Effector CD4-positive, alpha-beta T cell (primary cell): Measurements from ENCODE around the gene MRTFB.
"Not testable (repeated sequence)": the region's sequence is repeated elsewhere in the genome, so short reads cannot be mapped to it uniquely, and the experiment has no call there.

ENCODE experiments used
- DNase-seq: peaks from one replicate; pipeline ENCODE4 v3.0.0-alpha.2; 2020

The MRTFB gene

GRCh38 chr16:14140923-14141322 is 69.8 kb downstream of the MRTFB start:
- DNase-seq = no peak

GRCh38 chr16:14146445-14146844 is 75.3 kb downstream of the MRTFB start:
- DNase-seq = no peak

- no peak for DNase-seq
Measured at GRCh38 chr16:14148016-14148415, 76.9 kb downstream of the MRTFB start.

DNA sequence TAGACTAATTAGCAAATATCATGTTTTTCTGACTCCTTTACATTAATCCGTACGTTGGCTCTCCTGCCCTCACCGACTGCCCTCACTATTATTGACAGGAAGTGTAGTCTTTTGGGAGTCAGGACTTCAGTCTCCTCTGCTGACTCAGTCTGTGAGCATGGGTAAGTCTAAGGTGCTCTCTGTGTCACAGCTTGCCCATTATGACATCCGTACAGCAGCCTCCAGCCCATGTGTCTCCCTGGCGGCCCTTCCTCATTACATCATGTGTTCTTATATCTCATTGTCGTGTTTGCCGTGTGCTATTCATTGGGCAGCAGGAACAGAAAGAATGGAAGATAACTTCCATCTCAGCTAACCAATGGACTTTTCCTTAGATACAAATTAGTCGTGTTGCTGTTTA is 77.5 kb downstream of the MRTFB start:
- DNase-seq = no peak

DNA sequence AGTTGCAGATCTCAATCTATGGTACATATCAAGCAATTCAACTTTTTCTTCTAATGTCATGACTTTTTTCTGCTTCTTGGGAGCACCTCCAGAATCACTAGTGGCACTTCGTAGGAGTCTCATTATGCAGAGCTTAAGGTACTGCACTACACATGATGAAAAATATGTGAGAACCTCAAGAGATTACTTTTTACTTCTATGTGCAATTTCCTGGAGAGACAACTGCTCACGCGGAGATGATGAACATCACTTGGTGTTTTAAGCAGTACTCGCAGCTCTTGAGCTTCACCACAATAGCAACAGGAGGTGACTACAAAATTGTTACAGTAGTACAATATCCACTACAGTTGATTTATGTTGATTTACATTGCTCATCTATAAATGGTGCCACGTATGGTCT is 79.7 kb downstream of the MRTFB start:
- DNase-seq = no peak

GRCh38 chr16:14151256-14152030 is 80.3 kb downstream of the MRTFB start:
- DNase-seq = no peak

DNA sequence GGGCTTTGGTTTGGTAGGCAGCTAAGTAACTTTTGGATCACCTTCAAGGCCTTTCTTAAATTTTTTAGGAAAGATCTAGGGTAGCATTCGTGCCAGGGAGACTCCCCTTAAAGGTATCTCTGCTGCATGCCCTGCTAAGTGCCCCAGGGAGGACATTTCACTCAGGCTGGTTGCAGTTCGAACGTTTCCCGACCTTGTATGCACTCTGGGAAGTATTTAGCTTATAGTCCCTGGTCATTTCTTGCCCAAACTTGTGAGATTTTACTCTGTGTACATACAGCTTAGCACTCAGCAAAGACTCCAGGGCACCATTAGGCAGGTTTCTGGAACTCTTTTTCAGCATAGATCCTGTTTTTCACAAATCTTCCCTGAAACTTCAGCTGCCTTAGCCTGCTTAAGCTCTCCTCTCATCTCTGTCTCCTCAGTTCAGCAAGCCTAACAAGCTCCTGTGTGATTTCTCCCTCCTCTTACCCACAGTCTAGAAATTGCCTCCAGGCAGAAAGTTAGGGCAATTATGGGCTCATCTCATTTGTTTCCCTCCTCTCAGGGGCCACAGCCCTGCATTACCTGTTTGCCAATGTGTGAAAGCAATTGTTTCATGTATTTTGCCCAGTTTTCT is 84.6 kb downstream of the MRTFB start:
- DNase-seq = no peak

DNA sequence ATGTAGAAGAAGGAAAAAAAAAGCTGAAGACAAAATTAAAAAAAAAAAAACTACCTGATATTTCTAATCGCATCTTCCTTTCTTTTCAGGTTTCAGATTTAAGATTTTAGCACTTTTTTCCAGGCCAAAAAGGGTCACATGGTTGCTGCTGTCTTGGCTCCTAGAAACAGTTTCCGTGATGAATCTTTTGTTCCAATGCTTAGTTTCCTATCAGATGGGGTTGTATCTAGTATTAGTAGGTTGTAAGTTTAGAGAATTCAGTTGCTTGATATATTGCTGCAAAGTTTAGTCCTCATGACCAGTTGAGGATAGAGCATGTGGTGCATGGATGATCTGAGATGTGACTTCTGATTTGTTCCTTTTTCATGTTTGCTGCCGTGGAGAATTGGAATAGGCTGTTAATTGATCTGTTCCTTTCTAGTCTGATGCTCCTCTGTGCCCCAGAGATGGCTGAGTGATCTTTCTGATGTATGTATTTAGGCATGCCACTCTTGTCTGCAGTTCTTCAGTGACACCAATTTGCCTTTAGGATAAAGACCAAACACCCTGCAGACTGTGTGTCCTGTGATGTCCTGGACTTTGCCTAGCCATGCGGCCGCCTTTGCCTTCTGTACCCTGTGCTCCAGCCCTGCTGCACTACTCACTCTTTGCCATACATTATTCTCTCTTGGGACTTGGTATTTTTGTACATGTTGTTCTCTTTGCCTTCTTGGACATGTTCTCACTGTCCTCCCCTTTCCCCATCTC is 94.0 kb downstream of the MRTFB start:
- no peak for DNase-seq

DNA sequence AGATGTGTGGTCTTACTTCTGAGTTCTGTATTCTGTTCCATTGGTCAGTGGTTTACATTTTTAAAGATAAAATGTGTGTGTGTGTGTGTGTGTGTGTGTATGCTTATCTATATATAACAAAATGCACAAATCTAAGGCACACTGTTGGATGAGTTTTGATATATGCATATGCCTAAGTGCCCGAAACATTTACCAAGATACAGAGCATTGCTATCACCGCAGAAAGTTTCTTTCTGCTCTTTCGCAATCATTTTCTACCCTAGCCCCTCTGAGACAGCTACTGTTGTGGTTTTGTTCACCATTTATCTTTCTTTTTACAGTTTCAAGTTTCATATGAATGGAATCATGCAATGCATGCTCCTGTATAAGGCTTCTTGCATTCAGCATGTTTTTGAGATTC is 97.0 kb downstream of the MRTFB start:
- DNase-seq = no peak

DNA sequence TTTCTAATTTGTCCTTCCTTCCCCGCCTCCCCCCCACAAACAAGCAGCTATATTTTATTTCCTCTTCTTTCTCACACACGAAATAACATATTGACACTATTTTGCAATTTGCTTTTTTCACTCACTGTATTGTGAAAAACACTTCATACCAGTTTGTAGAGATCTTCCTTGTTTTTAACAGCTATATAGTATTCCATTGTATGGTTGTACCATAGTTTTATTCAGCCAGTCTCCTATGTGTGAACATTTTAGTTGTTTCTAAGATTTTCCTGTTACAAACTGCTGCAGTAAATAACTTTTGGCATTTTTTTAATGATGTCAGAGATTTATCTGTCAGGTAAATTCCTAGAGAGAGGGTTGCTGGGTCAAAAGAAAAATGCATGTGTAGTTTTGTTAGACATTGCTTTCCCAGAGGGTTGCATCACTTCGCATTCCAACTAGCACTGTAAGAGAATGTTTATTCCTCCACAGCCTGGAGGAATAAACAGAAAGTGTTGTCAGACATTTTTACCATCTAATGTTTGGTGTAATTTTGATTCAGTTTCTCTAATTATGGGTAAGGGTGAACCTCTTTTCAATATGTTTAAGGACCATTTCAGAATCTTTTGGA is 101.2 kb downstream of the MRTFB start:
- DNase-seq = no peak

GRCh38 chr16:14175086-14175485 is 104.0 kb downstream of the MRTFB start:
- DNase-seq = no peak

- no peak for DNase-seq
Measured at GRCh38 chr16:14177704-14178103, 106.6 kb downstream of the MRTFB start.

GRCh38 chr16:14179116-14179515 is 108.0 kb downstream of the MRTFB start:
- no peak for DNase-seq

DNA sequence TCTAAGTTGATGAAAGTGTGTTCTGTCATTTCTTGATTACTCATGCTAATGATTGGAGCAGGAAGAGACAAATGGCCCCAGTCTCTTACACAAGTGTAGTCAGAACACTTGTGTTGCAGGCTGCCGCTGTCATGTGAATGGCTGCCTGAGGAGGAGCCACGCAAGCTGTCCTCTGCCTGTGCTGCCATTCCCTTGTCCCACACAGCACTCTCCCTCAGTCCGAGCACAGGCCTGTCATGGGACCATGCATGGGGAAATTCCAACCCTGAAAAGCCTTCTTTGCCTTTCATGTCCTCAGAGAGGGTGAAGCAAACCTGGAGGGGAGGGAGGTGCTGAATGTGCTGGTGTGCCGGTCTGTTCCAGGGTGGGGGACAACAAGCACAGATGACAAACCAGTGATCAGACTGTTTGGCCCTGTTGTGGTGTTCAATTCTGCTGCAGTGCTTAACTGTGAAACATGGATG is 109.4 kb downstream of the MRTFB start:
- no peak for DNase-seq

DNA sequence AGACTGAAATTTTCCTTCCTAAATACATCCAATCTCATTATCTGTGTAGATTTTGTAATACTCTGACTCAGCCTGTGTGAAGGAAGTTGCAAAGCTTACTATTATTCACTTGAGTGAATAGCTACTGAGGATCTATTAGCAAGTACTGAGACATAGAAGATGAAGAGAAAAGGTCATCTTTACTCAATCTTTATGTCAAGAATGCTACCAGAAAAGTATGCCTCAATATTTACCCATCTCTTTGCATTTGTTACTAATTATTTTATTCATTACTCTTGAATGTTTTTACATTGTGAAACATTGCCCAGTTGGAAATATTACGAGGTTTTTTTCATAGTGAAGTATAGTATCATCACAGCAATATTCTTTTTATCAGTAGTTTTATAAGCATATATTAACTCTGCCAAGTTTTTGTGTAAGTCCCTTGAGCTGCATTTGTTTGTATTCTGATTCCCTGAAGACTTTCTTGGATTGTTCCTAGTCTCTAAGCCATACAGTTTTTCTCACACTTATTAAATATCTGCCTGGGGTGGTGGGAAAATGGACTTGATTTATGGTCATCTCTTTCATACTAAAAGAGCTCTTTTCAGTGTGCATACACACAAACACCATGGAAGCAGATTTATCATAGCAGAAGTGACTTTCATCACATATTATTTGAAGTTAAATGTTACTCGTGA is 110.4 kb downstream of the MRTFB start:
- no peak for DNase-seq

- DNase-seq = no peak
Measured at GRCh38 chr16:14182999-14183398, 111.9 kb downstream of the MRTFB start.

DNA sequence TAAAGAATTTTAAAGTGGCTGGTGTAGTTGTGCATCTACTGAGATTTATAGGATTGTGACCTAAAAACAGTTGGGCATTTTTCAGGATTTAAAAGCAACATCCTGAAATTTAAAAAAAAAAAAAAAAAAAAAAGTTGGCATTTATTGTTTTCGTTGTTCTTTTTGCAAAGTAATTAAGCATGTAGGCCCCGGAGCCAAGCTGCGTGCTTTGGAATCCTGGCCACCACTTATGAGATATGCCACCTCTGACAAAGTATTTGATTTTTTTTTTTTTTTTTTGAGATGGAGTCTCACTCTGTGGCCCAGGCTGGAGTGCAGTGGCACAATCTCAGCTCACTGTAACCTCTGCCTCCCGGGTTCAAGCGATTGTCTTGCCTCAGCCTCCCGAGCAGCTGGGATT is 112.8 kb downstream of the MRTFB start:
- not testable (repeated sequence) for DNase-seq

DNA sequence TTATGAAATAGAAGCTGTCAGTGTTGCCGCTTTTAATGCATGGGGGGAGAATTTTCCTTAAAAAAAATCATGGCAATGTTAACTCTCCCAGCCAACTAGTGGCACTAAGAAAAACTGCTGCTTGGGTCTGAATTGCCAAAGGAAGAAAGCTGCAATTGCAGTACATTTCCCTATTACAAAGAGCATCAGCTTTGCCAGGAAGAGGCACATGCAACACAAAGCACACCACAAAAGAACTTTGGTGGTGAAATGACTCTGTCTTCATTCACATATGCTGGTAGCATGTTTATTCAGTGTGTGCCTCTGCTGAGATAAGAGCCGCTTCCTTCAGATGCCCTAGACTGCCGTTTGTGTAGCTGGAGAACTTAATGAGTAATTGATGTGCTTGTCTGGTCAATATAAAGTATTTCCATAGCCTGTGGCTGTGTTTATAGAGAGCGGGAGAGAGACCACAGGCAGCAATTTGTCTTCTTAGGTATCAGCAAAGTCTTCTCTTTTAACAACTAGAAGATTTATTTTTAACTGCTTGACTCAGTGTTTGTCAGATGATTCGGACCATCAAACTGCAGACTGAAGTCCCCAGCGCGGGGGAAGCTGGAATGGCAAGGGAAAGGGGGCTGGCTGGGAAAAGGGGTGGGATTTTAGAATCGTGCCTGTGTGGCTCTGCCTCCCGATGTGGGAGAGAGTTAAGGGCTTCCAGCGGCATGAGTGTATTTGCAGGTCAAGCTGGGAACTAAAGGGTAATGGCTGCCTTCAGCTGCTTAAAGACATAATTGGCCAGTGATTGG is 115.1 kb downstream of the MRTFB start:
- no peak for DNase-seq

- no peak for DNase-seq
Measured at GRCh38 chr16:14186795-14187221, 115.7 kb downstream of the MRTFB start.

GRCh38 chr16:14187517-14188338 is 116.6 kb downstream of the MRTFB start:
- no peak for DNase-seq

DNA sequence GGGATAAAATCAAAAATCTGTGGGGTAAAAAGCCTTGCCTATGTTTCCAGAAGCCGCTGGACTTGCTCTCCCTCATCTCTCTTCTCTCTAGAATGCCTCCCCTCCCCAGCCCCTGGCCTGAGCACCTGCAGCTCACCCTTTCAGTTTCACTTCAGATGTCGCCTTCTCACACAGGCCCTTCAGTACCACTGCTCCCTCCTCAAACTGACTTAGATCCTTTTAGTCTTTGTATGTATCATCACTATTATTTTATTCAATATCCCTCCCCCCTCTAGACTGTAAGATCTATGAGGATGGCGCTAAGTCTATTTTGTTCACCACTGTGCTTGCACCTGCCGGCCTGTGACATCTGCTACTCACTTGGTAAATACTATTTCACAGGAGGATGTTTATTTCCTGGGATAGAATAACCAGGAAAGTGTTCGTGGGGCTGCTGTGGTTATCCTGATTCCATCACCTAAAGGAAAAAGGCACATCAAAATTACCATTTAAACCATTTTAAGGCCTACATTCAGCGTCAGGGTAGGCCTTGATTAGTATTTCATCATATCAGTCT is 122.3 kb downstream of the MRTFB start:
- DNase-seq = no peak
